H1 (cell line): ENCODE data around the gene CASZ1. TPM values are rescaled to one million over a fixed set of nuclear protein-coding genes. Genes with fewer than 3 reads are reported as not detected.

Experiments used
- ATF2 ChIP-seq: IDR thresholded peaks from 2 replicates; pipeline ENCODE4 v1.6.1; 2012; ENCODE audit warnings: low read length, inconsistent platforms
- BCL11A ChIP-seq, 2 experiments: IDR thresholded peaks; one replicate each; pipeline ENCODE4 v1.6.1; 2011; ENCODE audit warnings: low read depth in 2 of 2, low read length in 2 of 2, mild to moderate bottlenecking in 2 of 2
- CBX5 ChIP-seq: fragments of 300-800, 300-1000 bp; sonication (generic); IDR thresholded peaks from 2 replicates; pipeline ENCODE4 v1.7.1; 2016; ENCODE audit warnings: antibody characterized with exemption, low read length, low read depth
- CBX8 ChIP-seq: fragments of 300-800, 300-1000 bp; sonication (generic); IDR thresholded peaks from 2 replicates; pipeline ENCODE4 v1.7.1; 2016; ENCODE audit warnings: low read depth, low read length, borderline replicate concordance
- CTBP2 ChIP-seq: IDR thresholded peaks from 2 replicates; pipeline ENCODE4 v1.7.0; 2011; ENCODE audit warnings: borderline replicate concordance, mild to moderate bottlenecking, moderate library complexity, mixed read lengths, low read length; ENCODE audit not compliant: insufficient read depth, insufficient read length
- EP300 ChIP-seq, 2 experiments: IDR thresholded peaks; 1 replicate in 1 of 2; 2 replicates in 1 of 2; pipeline ENCODE4 v1.6.1; 2011 to 2012; ENCODE audit warnings: low read depth in 2 of 2, low read length in 2 of 2, mild to moderate bottlenecking in 2 of 2, borderline replicate concordance in 1 of 2, inconsistent platforms in 1 of 2, moderate library complexity in 1 of 2
- HDAC2 ChIP-seq, 2 experiments: fragments of 300-600 bp in 1 of 2; sonication (generic) in 1 of 2; IDR thresholded peaks; 2 replicates each; pipeline ENCODE4 v1.6.1; 2011 to 2012; ENCODE audit warnings: low read depth in 2 of 2, low read length in 2 of 2, mild to moderate bottlenecking in 2 of 2, moderate library complexity in 2 of 2, borderline replicate concordance in 1 of 2, inconsistent platforms in 1 of 2
- KDM1A ChIP-seq: fragments of 200-600, 300-600 bp; sonication (generic); IDR thresholded peaks from 2 replicates; pipeline ENCODE4 v1.7.1; 2016; ENCODE audit warnings: mild to moderate bottlenecking, low read length, borderline replicate concordance
- KDM5A ChIP-seq: fragments of 200-600 bp; IDR thresholded peaks from 2 replicates; pipeline ENCODE4 v1.7.1; 2012; ENCODE audit warnings: mild to moderate bottlenecking, low read length, inconsistent platforms, mixed read lengths
- NRF1 ChIP-seq: IDR thresholded peaks from 2 replicates; pipeline ENCODE4 v1.6.1; 2011; ENCODE audit warnings: mild to moderate bottlenecking, low read depth, low read length, improper control_type of control experiment
- POLR2AphosphoS5 ChIP-seq: IDR thresholded peaks from 2 replicates; pipeline ENCODE4 v1.6.1; 2011; ENCODE audit warnings: low read depth, low read length
- RFX5 ChIP-seq: IDR thresholded peaks from 2 replicates; pipeline ENCODE4 v1.6.1; 2011; ENCODE audit warnings: low read depth, low read length, improper control_type of control experiment, borderline replicate concordance
- SIN3A ChIP-seq, 2 experiments: IDR thresholded peaks in 1 of 2; conservative IDR thresholded peaks in 1 of 2; 2 replicates each; pipeline ENCODE4 v1.6.1; 2011 to 2012; ENCODE audit warnings: low read length in 2 of 2, improper control_type of control experiment in 1 of 2, low read depth in 1 of 2, mild to moderate bottlenecking in 1 of 2
- SP1 ChIP-seq: IDR thresholded peaks from 2 replicates; pipeline ENCODE4 v1.6.1; 2011; ENCODE audit warnings: low read depth, low read length
- SP2 ChIP-seq: IDR thresholded peaks from 2 replicates; pipeline ENCODE4 v1.6.1; 2012; ENCODE audit warnings: mild to moderate bottlenecking, low read length, inconsistent platforms
- SRF ChIP-seq: IDR thresholded peaks from 2 replicates; pipeline ENCODE4 v1.6.1; 2011; ENCODE audit warnings: mild to moderate bottlenecking, low read depth, low read length, moderate library complexity
- TBP ChIP-seq: IDR thresholded peaks from 2 replicates; pipeline ENCODE4 v1.6.1; 2011; ENCODE audit warnings: low read depth, low read length, improper control_type of control experiment
- USF2 ChIP-seq: IDR thresholded peaks from 2 replicates; pipeline ENCODE4 v1.6.1; 2011; ENCODE audit warnings: low read length, improper control_type of control experiment
- ZNF274 ChIP-seq: IDR thresholded peaks from 2 replicates; pipeline ENCODE4 v1.7.0; 2012; ENCODE audit warnings: low read length, borderline replicate concordance; ENCODE audit errors: extremely low read depth
- polyA plus RNA-seq, 7 experiments: library from polyadenylated mRNA; depleted of rRNA in 3 of 7; stranded (reverse) in 5 of 7; unstranded in 2 of 7; fragments of >200 nt in 5 of 7; fragments of 200-250 nt in 2 of 7; gene quantifications; 1 replicate in 5 of 7; 2 replicates in 1 of 7; 4 replicates in 1 of 7; pipeline versions ENCODE4 v1.2.1 to v1.2.3, GENCODE V29; 2011 to 2013; ENCODE audit warnings: missing spikeins in 2 of 7, mixed read lengths in 2 of 7
- total RNA-seq: library from RNA; stranded (reverse); fragmentation: NEBNext Ultra II Directional; extraction: Animal tissue kit (Norgen Biotek cat#: 25700); gene quantifications from 2 replicates; pipeline ENCODE4 v1.2.1, GENCODE V29; 2021

CASZ1 gene
- total and polyA plus RNA-seq, 2 of the 8 experiments (the other 6 are each of a cell fraction or from before 2014, with no cell fraction given): 4.4 to 7.7 TPM

- no peak for TF ChIP-seq RFX5
- no peak for TF ChIP-seq USF2
- no peak for TF ChIP-seq EP300 (IDR thresholded peaks at IDR 0.05; ENCODE audit: borderline replicate concordance in 1 of 2, low read depth in 2 of 2, low read length in 2 of 2)
- no peak for TF ChIP-seq SP2
- no peak for TF ChIP-seq NRF1
- no peak; a peak in 1 of 4 replicates for TF ChIP-seq SIN3A (conservative IDR thresholded peaks at IDR 0.05 in 1 of 2, IDR thresholded peaks at IDR 0.05 in 1 of 2; ENCODE audit: low read depth in 1 of 2, low read length in 2 of 2)
- TF ChIP-seq SRF: no peak
- TF ChIP-seq SP1: no peak
- TF ChIP-seq BCL11A (IDR thresholded peaks at IDR 0.05; ENCODE audit: low read depth in 2 of 2, low read length in 2 of 2): no peak
- no peak for TF ChIP-seq HDAC2 (IDR thresholded peaks at IDR 0.05; ENCODE audit: borderline replicate concordance in 1 of 2, low read depth in 2 of 2, low read length in 2 of 2)
- no peak for TF ChIP-seq ATF2
- TF ChIP-seq KDM1A: no peak
- no peak for TF ChIP-seq CTBP2
- TF ChIP-seq CBX8: no peak
- no peak for TF ChIP-seq ZNF274
- TF ChIP-seq KDM5A: no peak
- no peak for TF ChIP-seq POLR2AphosphoS5
- TF ChIP-seq TBP: peak; percentile 16; the same call in 1 of the 2 replicates
- no peak for TF ChIP-seq CBX5
These were observed 157.3 kb downstream of the CASZ1 start (continued) for GRCh38 chr1:10639011-10639774.
